GM18517 (cell line): ENCODE results near the gene ADAM8.
"Not testable (repeated sequence)": the region's sequence is repeated elsewhere in the genome, so short reads cannot be mapped to it uniquely, and the experiment has no call there.

ENCODE experiments used
- ATAC-seq: cut with Tn5 transposase; IDR thresholded peaks from one replicate; pipeline ENCODE4 v1.9.1; 2021; ENCODE audit warnings: mild to moderate bottlenecking, moderate library complexity; ENCODE audit not compliant: unreplicated experiment

The ADAM8 gene

GRCh38 chr10:133234796-133235195 is 41.9 kb downstream of the ADAM8 start:
- ATAC-seq, result not testable (repeated sequence)

- no peak for ATAC-seq
These were observed 44.6 kb downstream of the ADAM8 start for GRCh38 chr10:133231946-133232574.

DNA sequence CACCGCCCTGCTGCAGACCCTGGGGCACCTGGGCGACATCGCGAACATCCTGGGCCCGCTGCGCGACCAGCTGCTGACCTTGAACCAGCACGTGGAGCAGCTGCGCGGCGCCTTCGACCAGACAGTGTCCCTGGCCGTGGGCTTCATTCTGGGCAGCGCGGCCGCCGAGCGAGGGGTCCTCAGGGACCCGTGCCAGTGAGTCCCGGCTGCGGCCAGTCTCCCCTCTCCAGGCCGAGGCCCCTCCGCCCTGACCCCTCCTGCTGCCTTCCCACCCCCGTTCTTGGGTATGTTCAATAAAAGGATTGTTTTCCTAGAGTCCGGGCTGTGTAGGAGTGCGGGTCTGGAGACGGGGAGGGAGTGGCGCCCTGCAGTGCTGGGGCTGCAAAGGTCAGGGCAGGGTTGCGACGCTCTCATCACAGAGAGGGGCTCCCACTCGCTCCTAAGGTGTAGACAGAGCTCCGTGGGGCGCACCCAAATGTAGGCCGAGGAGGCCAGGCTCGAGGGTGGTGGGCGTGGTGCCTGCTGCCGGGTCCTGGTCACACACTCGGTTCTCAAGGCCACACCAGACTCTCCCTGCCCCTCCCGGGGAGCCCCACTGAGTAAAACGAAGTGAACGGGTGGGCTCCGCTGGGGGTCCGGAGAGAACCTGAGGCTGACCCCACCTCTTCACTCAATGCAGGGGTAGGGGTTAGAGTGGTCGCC is 45.3 kb downstream of the ADAM8 start:
- ATAC-seq, result no peak

GRCh38 chr10:133230387-133231195 is 46.1 kb downstream of the ADAM8 start:
- no peak for ATAC-seq

- no peak for ATAC-seq
These were observed 46.7 kb downstream of the ADAM8 start, which contains the start of gene UTF1 for GRCh38 chr10:133230044-133230361. Gene UTF1, plus strand, starts transcription at chr10:133230217. Its CDS starts 72 bp downstream, at chr10:133230289.

DNA sequence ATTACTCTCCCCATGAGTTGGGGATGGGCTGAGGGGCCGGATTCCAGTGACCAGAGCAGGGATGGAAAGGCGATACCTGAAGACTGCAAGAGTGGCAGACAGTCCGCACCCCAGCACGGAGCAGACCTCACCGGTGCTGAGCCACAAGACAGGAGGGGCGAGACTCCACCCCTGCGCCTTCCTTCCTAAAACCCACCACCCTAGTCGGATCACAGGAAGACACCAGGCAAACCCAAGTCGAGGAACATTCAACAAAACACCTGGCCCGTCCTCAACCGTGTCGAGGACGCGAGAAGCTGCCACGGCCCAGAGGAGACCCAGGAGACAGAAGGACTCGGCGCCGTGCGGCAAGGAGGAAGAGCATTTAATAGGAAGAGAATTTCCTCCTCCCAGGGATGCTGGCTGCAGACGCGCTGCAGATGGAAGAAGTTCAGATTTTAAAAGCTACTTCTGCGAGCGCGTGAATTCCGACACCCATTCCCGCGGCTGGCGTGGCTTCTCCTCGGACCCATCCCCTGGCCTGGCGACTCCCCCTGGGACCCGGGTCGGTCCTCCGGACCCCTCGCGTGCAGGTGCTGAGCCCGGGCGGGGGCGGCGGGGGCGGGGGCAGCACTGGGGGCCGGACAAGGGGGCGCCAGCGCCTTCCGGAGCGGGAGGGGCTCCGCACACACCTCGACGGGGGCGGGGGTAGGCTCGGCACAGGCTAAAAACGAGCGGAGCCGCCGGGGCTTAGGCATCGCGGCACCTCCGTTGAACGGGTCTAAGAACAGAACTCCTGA is 47.2 kb downstream of the ADAM8 start:
- ATAC-seq, result no peak

DNA sequence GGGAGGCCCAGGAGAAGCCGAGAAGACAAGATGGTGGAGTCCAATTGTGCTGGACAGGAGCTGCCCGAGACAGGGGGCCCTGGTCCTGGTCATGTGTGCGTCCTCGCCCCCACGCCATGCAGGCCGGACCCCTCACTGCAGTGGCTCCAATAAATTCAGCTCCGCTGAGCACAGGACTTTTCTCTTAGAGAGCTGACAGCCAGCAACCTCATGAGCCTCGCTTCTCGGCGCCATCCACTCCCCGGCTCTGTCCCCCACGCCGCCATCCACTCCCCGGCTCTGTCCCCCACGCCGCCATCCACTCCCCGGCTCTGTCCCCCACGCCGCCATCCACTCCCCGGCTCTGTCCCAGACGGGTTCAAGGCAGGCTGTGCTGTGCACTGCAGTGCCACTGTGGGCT is 49.4 kb downstream of the ADAM8 start:
- ATAC-seq, result no peak

DNA sequence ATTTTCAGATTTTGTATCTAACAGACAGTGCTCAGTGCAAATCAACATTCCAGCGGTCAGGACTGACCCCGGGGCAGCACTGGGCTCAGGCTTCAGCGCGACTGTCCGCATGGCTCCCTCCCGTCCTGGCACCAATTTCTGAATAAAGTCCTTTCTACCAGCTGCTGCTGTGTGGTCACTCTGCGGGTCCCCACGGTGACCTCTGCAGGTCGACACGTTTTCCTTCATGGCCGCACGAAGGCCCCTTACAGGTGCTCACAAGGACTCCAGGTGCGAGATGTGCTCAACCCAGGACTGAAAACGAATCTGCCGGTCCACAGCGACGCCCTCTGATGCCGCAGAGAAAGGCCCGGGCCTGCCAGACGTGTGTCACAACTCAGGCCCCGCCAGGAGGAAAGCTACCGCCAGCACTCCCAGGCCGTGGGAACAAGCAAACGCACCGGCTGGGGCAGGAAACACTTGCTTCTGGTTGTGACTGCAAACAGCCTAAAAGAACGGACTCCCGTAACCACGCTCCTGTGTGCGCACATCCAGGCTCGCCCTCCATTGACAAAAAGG is 50.3 kb downstream of the ADAM8 start:
- ATAC-seq, result no peak

DNA sequence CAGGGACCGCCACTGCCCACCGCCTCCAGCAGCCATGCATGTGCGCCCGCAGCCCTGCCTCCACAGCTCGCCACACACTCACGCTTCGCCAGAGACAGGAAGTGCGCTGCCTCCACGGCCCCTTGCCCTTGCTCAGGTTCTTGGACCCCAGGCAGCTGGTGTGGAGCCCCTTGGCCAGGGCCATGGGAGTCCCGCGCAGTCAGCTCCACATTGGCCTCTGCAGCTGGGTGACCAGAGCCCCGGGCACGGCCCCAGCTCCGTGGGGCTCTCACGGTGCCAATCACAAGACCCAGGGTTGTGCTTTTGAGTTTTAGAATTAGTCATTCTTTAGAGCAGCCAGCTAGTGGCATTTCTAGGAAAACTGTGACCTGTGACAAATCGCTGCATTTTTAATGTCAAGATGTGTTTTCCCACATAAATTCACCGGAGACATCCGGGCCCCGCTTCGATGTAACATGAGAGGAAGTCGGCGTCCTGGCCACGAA is 50.9 kb downstream of the ADAM8 start:
- ATAC-seq, result no peak

DNA sequence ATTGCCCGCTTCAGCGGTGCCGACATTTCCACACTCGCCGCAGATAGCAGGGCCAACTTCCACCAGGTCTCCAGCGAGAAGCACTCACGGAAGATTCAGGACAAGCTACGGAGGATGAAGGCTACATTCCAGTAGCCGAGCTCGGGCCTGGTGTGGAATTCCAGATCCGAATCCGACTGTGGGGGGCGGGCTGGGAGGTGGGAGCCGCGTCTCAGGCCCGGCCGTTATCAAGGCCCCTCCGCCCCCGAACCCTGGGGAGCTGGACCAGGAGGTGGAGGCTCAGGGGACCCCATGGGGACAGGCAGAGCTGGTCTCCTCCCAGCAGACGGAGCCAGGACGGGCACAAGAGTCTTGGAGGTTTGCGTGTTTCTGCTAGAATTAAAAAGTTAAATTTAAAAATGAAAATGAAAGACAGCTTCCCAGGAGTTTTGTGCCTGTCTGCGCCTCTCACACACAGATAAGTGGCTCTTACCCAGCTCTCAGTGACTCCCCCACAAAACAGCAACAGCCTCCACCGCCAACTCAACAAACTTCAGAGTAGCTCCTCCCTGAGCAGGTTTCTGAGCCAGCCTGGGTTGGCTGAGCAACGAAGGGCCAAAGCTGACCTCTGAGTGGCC is 51.8 kb downstream of the ADAM8 start:
- ATAC-seq, result no peak

- ATAC-seq, result no peak
These were observed 52.6 kb downstream of the ADAM8 start for GRCh38 chr10:133224076-133224475.

DNA sequence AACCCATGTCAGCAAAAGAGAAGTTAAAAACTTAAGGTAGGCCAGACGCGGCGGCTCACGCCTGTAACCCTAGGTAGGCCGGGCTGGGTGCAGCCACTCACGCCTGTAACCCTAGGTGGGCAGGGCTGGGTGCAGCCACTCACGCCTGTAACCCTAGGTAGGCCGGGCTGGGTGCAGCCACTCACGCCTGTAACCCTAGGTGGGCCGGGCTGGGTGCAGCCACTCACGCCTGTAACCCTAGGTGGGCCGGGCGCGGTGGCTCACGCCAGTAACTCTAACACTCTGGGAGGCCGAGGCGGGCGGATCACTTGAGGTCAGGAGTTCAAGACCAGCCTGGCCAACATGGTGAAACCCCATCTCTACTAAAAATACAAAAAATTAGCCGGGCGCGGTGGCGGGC is 54.9 kb downstream of the ADAM8 start:
- not testable (repeated sequence) for ATAC-seq

DNA sequence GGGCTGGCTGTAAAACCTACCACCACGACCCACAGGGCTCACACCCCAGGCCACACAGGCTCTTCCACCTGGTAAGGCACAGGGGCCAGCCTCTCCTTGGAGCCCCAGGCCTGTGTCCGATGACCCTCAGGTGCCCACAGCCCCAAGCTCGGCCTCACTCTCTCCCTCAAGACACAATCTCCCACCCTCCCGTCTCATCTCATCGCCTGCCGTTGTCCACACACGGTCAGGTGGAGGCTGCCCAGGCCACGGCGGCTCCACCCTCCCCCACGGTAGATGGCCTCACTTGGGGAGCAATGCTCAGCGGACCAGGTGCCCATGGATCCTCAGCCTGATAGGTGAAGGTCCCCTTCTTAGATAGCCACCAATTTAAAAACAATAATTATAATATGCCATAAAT is 55.3 kb downstream of the ADAM8 start:
- no peak for ATAC-seq

DNA sequence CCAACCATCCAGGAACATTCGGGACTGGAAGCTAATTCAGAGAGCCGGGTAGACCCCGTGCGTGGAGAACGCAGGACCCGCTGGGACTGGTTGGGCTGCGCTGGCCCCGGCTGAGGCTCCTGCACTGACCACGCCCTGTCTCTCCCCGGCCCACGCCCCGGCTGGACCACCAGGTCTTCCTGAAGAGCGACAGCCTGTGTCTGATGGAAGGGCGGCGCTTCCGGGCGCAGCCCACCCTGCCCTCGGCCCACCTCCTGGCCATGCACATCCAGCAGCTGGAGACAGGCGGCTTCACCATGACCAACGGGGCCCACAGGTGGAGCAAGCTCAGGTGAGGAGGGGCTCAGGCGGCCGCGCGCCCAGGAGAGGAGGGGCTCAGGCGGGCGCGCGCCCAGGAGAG is 56.9 kb downstream of the ADAM8 start:
- no peak for ATAC-seq

GRCh38 chr10:133218891-133219290 is 57.8 kb downstream of the ADAM8 start:
- no peak for ATAC-seq

DNA sequence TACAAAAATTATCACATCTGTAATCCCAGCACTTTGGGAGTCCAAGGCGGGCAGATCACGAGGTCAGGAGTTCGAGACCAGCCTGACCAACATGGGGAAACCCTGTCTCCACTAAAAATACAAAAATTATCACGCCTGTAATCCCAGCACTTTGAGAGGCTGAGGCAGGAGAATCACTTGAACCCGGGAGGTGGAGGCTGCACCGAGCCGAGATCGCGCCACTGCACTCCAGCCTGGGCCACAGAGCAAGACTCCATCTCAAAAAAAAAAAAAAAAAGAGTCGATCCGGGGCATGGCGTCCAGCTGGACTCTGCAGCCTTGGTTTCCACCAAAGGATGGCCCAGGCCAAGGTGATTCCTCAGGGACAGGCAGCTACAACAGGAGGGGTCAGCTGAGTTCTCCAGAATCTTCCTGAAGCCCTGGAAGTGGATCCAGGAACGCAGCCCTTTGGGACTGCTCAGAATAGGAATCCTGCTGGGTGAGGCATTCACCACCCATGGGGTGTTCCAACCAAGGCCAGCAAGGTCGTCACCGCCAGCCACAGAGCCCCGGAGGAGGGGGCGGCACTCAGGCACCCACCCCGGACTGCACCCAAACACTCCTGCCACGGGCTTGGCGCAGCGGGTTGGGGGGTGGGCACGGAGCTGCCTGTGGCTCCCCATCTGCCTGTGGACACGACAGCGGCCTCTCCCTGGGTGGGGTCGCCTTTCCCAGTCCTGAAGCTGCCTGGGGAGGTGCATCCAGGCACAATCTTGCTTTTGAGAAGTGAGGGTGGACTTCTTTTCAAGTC is 58.7 kb downstream of the ADAM8 start:
- no peak for ATAC-seq

- ATAC-seq, result no peak
These were observed 59.9 kb downstream of the ADAM8 start for GRCh38 chr10:133216776-133217175.

DNA sequence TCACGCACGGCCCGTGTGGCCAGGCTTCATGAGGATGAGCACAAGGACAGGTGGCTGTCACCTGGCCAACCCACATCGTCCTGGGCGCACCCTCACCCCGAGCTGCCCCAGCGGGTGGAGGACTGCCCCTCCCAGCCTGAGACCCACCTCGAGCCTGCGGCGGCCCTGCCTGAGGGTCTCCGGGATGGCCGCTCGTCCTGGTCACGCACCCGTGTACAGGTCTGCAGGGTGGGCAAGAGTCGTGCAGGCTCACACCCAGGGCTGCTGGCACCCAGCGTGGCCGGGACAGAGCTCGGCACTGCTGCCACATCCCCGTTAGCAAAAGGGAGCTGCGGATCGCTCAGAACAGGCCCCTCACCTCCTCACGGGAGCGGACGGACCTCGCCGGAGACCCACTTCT is 61.1 kb downstream of the ADAM8 start:
- ATAC-seq, result no peak
